SK-N-SH treated with all-trans-retinoic acid at 6 μM for 48 hours (cell line): ENCODE results near the gene LHX2.

Source experiments
- ARNTL ChIP-seq: fragments of 450-650 bp; formaldehyde crosslinking; IDR thresholded peaks from 2 replicates; pipeline ENCODE4 v1.5.0; 2020; ENCODE audit warnings: low read depth, mild to moderate bottlenecking, moderate library complexity, borderline replicate concordance
- BACH2 ChIP-seq: fragments of 250-450 bp; sonication (Bioruptor Pico); IDR thresholded peaks from 2 replicates; pipeline ENCODE4 v1.9.0; 2021; ENCODE audit warnings: mild to moderate bottlenecking, borderline replicate concordance
- CREB5 ChIP-seq: fragments of 250-450 bp; sonication (Bioruptor Pico); IDR thresholded peaks from 2 replicates; pipeline ENCODE4 v1.5.1; 2020; ENCODE audit warnings: low read depth, mild to moderate bottlenecking, moderate library complexity
- CSDC2 ChIP-seq: fragments of 250-450 bp; sonication (Bioruptor Pico); IDR thresholded peaks from 2 replicates; pipeline ENCODE4 v1.5.0; 2020; ENCODE audit warnings: mild to moderate bottlenecking, moderate library complexity
- ESRRG ChIP-seq: fragments of 250-450 bp; sonication (Bioruptor Pico); IDR thresholded peaks from 2 replicates; pipeline ENCODE4 v1.6.1; 2021; ENCODE audit warnings: mild to moderate bottlenecking
- GLIS3 ChIP-seq: fragments of 250-450 bp; sonication (Bioruptor Pico); IDR thresholded peaks from 2 replicates; pipeline ENCODE4 v1.5.0; 2020; ENCODE audit warnings: mild to moderate bottlenecking, moderate library complexity
- PATZ1 ChIP-seq: fragments of 250-450 bp; sonication (Bioruptor Pico); IDR thresholded peaks from 2 replicates; pipeline ENCODE4 v1.8.0; 2020; ENCODE audit warnings: mild to moderate bottlenecking, moderate library complexity, borderline replicate concordance
- ZC3H10 ChIP-seq: fragments of 250-450 bp; sonication (Bioruptor Pico); IDR thresholded peaks from 2 replicates; pipeline ENCODE4 v1.5.1; 2021; ENCODE audit warnings: mild to moderate bottlenecking, moderate library complexity
- ZFP3 ChIP-seq: fragments of 250-450 bp; sonication (Bioruptor Pico); IDR thresholded peaks from 2 replicates; pipeline ENCODE4 v1.5.0; 2020; ENCODE audit warnings: mild to moderate bottlenecking, moderate library complexity
- ZFP30 ChIP-seq: fragments of 450-650 bp; formaldehyde crosslinking; IDR thresholded peaks from 2 replicates; pipeline ENCODE4 v1.5.0; 2022; ENCODE audit warnings: mild to moderate bottlenecking, moderate library complexity
- ZNF565 ChIP-seq: fragments of 450-650 bp; formaldehyde crosslinking; conservative IDR thresholded peaks from 2 replicates; pipeline ENCODE4 v1.5.0; 2020; ENCODE audit warnings: low read depth, mild to moderate bottlenecking, moderate library complexity
- ZNF70 ChIP-seq: fragments of 450-650 bp; formaldehyde crosslinking; IDR thresholded peaks from 2 replicates; pipeline ENCODE4 v1.5.0; 2020; ENCODE audit warnings: mild to moderate bottlenecking, moderate library complexity

GRCh38 chr9:124018730-124019697 lies 7.4 kb downstream of the LHX2 start:
- TF ChIP-seq ZFP30 (CRISPR knock-in tag) (no peak), CSDC2 (CRISPR knock-in tag) (no peak), ARNTL (CRISPR knock-in tag) (no peak), PATZ1 (no peak), ZNF565 (CRISPR knock-in tag) (no peak), ZNF70 (CRISPR knock-in tag) (no peak), BACH2 (no peak), CREB5 (CRISPR knock-in tag) (no peak), ESRRG (no peak), ZC3H10 (CRISPR knock-in tag) (no peak), GLIS3 (no peak), ZFP3 (CRISPR knock-in tag) (no peak)
